GM19324 (cell line): ENCODE results near the gene TARS3.

Experiments
- ATAC-seq: cut with Tn5 transposase; IDR thresholded peaks from one replicate; pipeline ENCODE4 v1.9.1; 2021; ENCODE audit warnings: mild to moderate bottlenecking, moderate library complexity; ENCODE audit not compliant: unreplicated experiment, low FRiP score

TARS3 gene

GRCh38 chr15:101707983-101708382 is 16.3 kb downstream of the TARS3 start:
- no peak for ATAC-seq

GRCh38 chr15:101702077-101702476 is 22.2 kb downstream of the TARS3 start:
- ATAC-seq = no peak

DNA sequence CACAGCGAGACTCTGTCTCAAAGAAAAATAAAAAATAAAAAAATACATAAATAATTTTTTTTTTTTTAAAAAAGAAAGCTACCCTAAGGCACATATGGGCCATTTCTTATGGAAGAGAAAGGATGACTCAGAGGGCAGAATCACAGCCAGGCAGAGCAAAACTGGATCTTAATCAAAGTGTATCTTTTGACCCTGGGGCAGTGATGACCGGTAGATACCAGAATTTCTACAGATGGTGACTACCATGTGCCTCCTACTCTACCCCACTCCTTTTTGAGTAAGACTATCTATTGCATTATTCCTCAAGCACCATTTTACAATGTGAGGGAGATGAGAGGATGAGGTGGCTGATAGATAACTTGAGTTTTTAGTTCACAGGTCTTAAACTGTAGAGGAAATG is 26.0 kb downstream of the TARS3 start:
- no peak for ATAC-seq

GRCh38 chr15:101697488-101697887 is 26.8 kb downstream of the TARS3 start:
- no peak for ATAC-seq

- no peak for ATAC-seq
Observed at GRCh38 chr15:101696829-101697228, 27.4 kb downstream of the TARS3 start.

GRCh38 chr15:101694261-101694660 is 30.0 kb downstream of the TARS3 start:
- no peak for ATAC-seq

DNA sequence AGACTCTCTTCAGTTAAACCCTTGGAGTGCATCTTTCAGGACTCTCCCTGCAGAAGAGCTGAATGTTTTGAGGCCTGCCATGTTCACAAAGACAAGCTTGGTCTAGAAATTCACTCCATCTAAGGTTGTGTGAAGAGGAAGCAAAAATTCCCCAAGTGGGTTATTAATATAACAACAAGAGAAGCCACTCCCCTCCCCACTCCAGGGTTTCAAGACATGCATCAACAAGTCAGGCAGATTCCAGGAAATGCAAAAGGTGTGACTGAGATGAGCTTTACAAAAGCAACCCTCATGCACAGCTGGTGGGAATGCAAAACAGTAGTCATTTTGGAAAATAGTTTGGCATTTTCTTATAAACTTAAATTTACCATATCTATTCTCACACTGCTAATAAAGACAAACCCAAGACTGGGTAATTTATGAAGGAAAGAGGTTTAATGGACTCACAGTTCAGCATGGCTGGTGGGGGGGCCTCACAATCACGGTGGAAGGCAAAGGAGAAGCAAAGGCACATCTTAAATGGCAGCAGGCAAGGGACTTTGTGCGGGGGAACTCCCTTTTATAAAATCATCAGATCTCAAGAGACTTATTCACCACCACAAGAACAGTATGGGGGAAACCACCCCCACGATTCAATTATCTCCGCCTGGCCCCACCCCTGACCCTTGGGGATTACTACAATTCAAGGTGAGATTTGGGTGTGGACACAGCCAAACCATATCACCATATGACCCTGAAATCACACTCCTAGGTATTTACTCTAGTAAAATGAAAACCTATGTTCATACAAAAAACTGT is 31.3 kb downstream of the TARS3 start:
- ATAC-seq = no peak

GRCh38 chr15:101689901-101690300 is 34.4 kb downstream of the TARS3 start:
- no peak for ATAC-seq

GRCh38 chr15:101686718-101687117 is 37.6 kb downstream of the TARS3 start:
- no peak for ATAC-seq

GRCh38 chr15:101684877-101685276 is 39.4 kb downstream of the TARS3 start:
- ATAC-seq = no peak

- no peak for ATAC-seq
Observed at GRCh38 chr15:101684384-101684783, 39.9 kb downstream of the TARS3 start.

DNA sequence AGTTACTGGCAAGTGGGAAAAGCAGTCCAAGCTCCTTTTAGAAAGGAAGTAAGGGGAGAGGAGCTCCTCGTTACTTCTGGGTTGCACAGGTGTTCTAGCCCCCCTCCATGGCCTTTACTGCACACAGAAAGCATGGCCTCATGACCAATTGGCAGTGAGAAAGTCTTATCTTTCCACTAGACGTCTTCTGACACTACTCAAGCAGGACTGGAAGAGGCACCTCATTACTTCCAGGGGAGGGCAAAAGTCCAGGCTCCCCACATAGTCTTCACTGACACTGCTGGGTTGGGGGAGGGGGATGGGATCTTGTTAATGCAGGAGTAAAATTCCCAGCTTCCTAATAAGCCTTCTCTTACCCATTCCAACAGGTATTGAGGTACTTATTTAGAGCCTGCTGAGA is 44.5 kb downstream of the TARS3 start:
- no peak for ATAC-seq

GRCh38 chr15:101676921-101677329 is 47.3 kb downstream of the TARS3 start:
- ATAC-seq = no peak

- ATAC-seq = peak; percentile 79
Observed at GRCh38 chr15:101675796-101676582, 48.3 kb downstream of the TARS3 start.

GRCh38 chr15:101675015-101675414 is 49.3 kb downstream of the TARS3 start:
- no peak for ATAC-seq

GRCh38 chr15:101672298-101672697 is 52.0 kb downstream of the TARS3 start:
- no peak for ATAC-seq

DNA sequence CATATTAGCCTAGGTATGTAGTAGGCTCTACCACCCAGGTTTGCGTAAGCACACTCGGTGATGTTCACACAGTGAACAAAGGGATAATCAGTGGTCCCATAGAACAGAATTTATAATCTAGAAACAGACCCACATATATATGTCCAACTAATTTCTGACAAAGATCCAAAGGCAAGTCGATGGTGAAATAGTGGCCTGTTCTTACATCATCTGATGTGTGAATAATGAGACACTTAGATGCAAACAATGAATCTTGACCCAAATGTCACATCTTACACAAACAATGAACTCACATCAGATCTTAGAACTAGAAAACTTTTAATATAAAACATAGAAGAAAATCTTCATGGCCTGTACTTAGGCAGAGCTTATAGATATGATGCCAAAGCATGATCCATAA is 54.5 kb downstream of the TARS3 start:
- ATAC-seq = no peak

- no peak for ATAC-seq
Observed at GRCh38 chr15:101667881-101668280, 56.4 kb downstream of the TARS3 start.

DNA sequence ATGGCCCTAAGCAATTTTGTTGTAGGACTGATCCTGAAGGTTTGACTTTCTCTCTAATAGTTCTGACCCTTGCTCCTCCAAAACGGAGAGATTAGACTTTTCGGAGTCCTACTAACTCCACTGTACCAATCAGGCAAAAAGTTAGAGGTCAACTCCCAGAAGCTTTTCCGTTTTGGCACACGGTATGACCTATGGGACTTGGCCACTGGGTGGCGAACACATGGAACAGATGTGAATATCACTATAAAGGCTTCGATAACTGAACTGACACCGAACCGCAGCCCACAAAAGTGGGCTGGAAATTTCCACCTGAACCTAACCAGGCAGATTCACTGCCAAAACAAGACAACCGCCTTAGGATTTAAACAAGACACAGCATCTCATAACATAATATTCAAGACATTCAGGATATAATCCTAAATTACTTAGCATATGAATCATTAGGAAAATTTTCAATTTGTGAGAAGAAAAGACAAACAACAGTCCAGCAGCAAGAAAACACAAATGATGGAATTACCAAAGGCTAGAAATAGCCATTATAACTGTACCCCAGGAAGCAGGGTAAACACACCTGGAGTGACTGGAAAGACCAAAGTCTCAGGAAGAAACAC is 59.9 kb downstream of the TARS3 start:
- ATAC-seq = no peak

GRCh38 chr15:101662203-101662602 is 62.1 kb downstream of the TARS3 start:
- ATAC-seq = no peak

GRCh38 chr15:101660005-101660404 is 64.3 kb downstream of the TARS3 start:
- ATAC-seq = no peak
